Renal cortex interstitium (tissue), 11 donors: ENCODE data around the gene SH2D1B. TPM values are rescaled to one million over a fixed set of nuclear protein-coding genes. Genes with fewer than 3 reads are reported as not detected.

Experiments used
- DNase-seq, 11 donors: peaks; one replicate each; pipeline ENCODE4 v3.0.0-alpha.2; 2013; ENCODE audit warnings: low read depth in 9 of 11, low spot score in 4 of 11; ENCODE audit errors: extremely low read depth in 1 of 11
- polyA plus RNA-seq, 3 donors: library from polyadenylated mRNA; unstranded; fragments of 120-200 nt; gene quantifications; one replicate each; pipeline ENCODE4 v1.2.1, GENCODE V29; 2013; ENCODE audit not compliant: insufficient read length in 3 of 3

The SH2D1B gene
- polyA plus RNA-seq, 3 donors: 0.11 to 0.39 (median 0.16) TPM

- no peak for DNase-seq
Observed at GRCh38 chr1:162384601-162385279, 27.2 kb downstream of the SH2D1B start.

GRCh38 chr1:162384116-162384515, 27.8 kb downstream of the SH2D1B start:
- no peak for DNase-seq

- no peak for DNase-seq
Observed at GRCh38 chr1:162383516-162383915, 28.4 kb downstream of the SH2D1B start.

GRCh38 chr1:162383091-162383490, 28.8 kb downstream of the SH2D1B start:
- no peak for DNase-seq

- DNase-seq: no peak
Observed at GRCh38 chr1:162381941-162382750, 29.8 kb downstream of the SH2D1B start.

GRCh38 chr1:162381383-162381782, 30.6 kb downstream of the SH2D1B start, which contains the start of gene C1orf226:
Gene C1orf226 (plus strand): TSS chr1:162381728. CDS start chr1:162381902, 174 bp downstream.
- peak in 1 of 11 donors; percentile 8 for DNase-seq

- DNase-seq: no peak
Observed at GRCh38 chr1:162380061-162380846, 31.7 kb downstream of the SH2D1B start.

- DNase-seq: no peak
Observed at GRCh38 chr1:162376691-162377090, 35.2 kb downstream of the SH2D1B start, which contains the start of gene SPATA46. Gene SPATA46 (minus strand): TSS chr1:162376854. CDS start chr1:162376790, 64 bp downstream.

- DNase-seq: no peak
Observed at GRCh38 chr1:162375463-162375862, 36.5 kb downstream of the SH2D1B start.

- DNase-seq: no peak
Observed at GRCh38 chr1:162374406-162374805, 37.5 kb downstream of the SH2D1B start.

GRCh38 chr1:162373541-162374260, 38.2 kb downstream of the SH2D1B start:
- no peak for DNase-seq

GRCh38 chr1:162373072-162373427, 38.9 kb downstream of the SH2D1B start:
- DNase-seq: no peak

GRCh38 chr1:162372159-162373071, 39.5 kb downstream of the SH2D1B start:
- no peak for DNase-seq

- no peak for DNase-seq
Observed at GRCh38 chr1:162371611-162372010, 40.3 kb downstream of the SH2D1B start.

- no peak for DNase-seq
Observed at GRCh38 chr1:162370721-162371120, 41.2 kb downstream of the SH2D1B start.

GRCh38 chr1:162370161-162370560, 41.8 kb downstream of the SH2D1B start:
- DNase-seq: no peak

GRCh38 chr1:162369571-162369970, 42.4 kb downstream of the SH2D1B start:
- no peak for DNase-seq

- no peak for DNase-seq
Observed at GRCh38 chr1:162368451-162368850, 43.5 kb downstream of the SH2D1B start.
